GM12892 (cell line): ENCODE measurements around the gene PC.

Source experiments
- POLR2A ChIP-seq: IDR thresholded peaks from 2 replicates; pipeline ENCODE4 v1.6.1; 2011; ENCODE audit warnings: low read depth, low read length, control low read depth
- POLR2AphosphoS5 ChIP-seq: IDR thresholded peaks from 2 replicates; pipeline ENCODE4 v1.6.1; 2011; ENCODE audit warnings: low read depth, low read length, control low read depth
- TAF1 ChIP-seq: IDR thresholded peaks from 2 replicates; pipeline ENCODE4 v1.6.1; 2011; ENCODE audit warnings: low read depth, mild to moderate bottlenecking, control low read depth, low read length, borderline replicate concordance

- TF ChIP-seq POLR2A (no peak), TAF1 (no peak), POLR2AphosphoS5 (no peak)
Measured at GRCh38 chr11:66874232-66874631, 84.0 kb downstream of the PC start.
